K562 (cell line): ENCODE results near the gene OR7A10. TPM values are rescaled to one million over a fixed set of nuclear protein-coding genes. Genes with fewer than 3 reads are reported as not detected.

ENCODE experiments used
- ATAC-seq: fragments of 200-7000 bp; cut with Tn5 transposase; 3 replicates; pipeline ENCODE4 v1.9.1; 2020; ENCODE audit warnings: moderate library complexity
- BruUV-seq: library from RNA; stranded (reverse); fragments of 400-500 nt; replicated peaks from 2 replicates; lab custom pipeline; 2021; lab: Mats Ljungman, UMichigan
- CTCF ChIA-PET: fragments of 300-600 bp; formaldehyde crosslinking; extraction: SDS; loops from one replicate; lab custom pipeline; 2021; ENCODE audit warnings: low intra/inter-chr PET ratio; lab: Yijun Ruan, JAX
- POLR2A ChIA-PET: fragments of 300-600, 350-650 bp; sonication (Branson Sonifier 250); formaldehyde crosslinking; extraction: SDS; loops from one replicate; lab custom pipeline; 2021; ENCODE audit warnings: antibody characterized with exemption, inconsistent platforms; lab: Yijun Ruan, JAX
- DNase-seq, 4 experiments: peaks; one replicate each; pipeline versions ENCODE4 v3.0.0 to v3.0.0-alpha.2; 2011 to 2018; ENCODE audit warnings: low spot score in 3 of 4, mixed read lengths in 3 of 4; ENCODE audit errors: extremely low read depth in 1 of 4
- FAIRE-seq: peaks from 2 replicates; lab custom pipeline; 2011; peaks lifted over from hg19 to GRCh38; lab: Jason Lieb, UNC
- H2AFZ ChIP-seq: 2 replicates; pipeline ENCODE4 v1.6.0; 2011; ENCODE audit warnings: low read depth, low read length, control low read depth, inconsistent platforms
- H3K27ac ChIP-seq: fragments of 200-600 bp; 3 replicates; pipeline ENCODE4 v1.8.0; 2011; ENCODE audit warnings: low read depth, mild to moderate bottlenecking, control low read depth, inconsistent platforms, low read length, moderate library complexity, mixed read lengths; ENCODE audit errors: extremely low read depth
- H3K27me3 ChIP-seq, 2 experiments: fragments of 300-600 bp in 1 of 2; 2 replicates in 1 of 2; 3 replicates in 1 of 2; pipeline versions ENCODE4 v1.6.0 to v1.8.0; 2011; ENCODE audit warnings: inconsistent platforms in 2 of 2, low read length in 2 of 2, mild to moderate bottlenecking in 1 of 2, mixed read lengths in 1 of 2, moderate library complexity in 1 of 2; ENCODE audit not compliant: control insufficient read depth in 2 of 2, insufficient read depth in 2 of 2
- H3K36me3 ChIP-seq: fragments of 300-600 bp; 3 replicates; pipeline ENCODE4 v1.8.0; 2011; ENCODE audit warnings: mild to moderate bottlenecking, low read length, inconsistent platforms; ENCODE audit not compliant: control insufficient read depth, insufficient read depth
- H3K4me1 ChIP-seq, 2 experiments: fragments of 200-600 bp in 1 of 2; replicated peaks in 1 of 2; 2 replicates in 1 of 2; 3 replicates in 1 of 2; pipeline versions ENCODE4 v1.5.1 to v1.8.0; 2011; ENCODE audit warnings: inconsistent platforms in 2 of 2, low read length in 2 of 2, mild to moderate bottlenecking in 1 of 2, mixed read lengths in 1 of 2, moderate library complexity in 1 of 2; ENCODE audit not compliant: control insufficient read depth in 2 of 2, insufficient read depth in 2 of 2
- H3K4me2 ChIP-seq: 2 replicates; pipeline ENCODE4 v1.6.1; 2011; ENCODE audit warnings: low read length, control low read depth, inconsistent platforms, mixed read lengths; ENCODE audit not compliant: insufficient read depth
- H3K4me3 ChIP-seq: fragments of 200-600 bp; sonication (generic), shearing (Covaris generic); 2 replicates; pipeline ENCODE4 v1.5.1; 2016; ENCODE audit warnings: control low read depth, inconsistent platforms
- H3K79me2 ChIP-seq: fragments of 200-600 bp; 3 replicates; pipeline ENCODE4 v1.8.0; 2011; ENCODE audit warnings: low read length, inconsistent platforms; ENCODE audit not compliant: control insufficient read depth, insufficient read depth
- H3K9ac ChIP-seq, 2 experiments: 2 replicates each; pipeline versions ENCODE4 v1.6.0 to v1.6.1; 2011; ENCODE audit warnings: low read depth in 2 of 2, low read length in 2 of 2, control low read depth in 1 of 2, inconsistent platforms in 1 of 2, mild to moderate bottlenecking in 1 of 2, mixed read lengths in 1 of 2; ENCODE audit not compliant: insufficient read depth in 1 of 2
- H3K9me1 ChIP-seq: one replicate; pipeline ENCODE4 v1.6.0; 2011; ENCODE audit warnings: inconsistent platforms, mild to moderate bottlenecking, low read length, moderate library complexity; ENCODE audit not compliant: control insufficient read depth, insufficient read depth
- H3K9me3 ChIP-seq: replicated peaks from 2 replicates; pipeline ENCODE4 v1.5.1; 2011; ENCODE audit warnings: low read depth, low read length, inconsistent platforms; ENCODE audit not compliant: control insufficient read depth, insufficient read depth
- H4K20me1 ChIP-seq: replicated peaks from 2 replicates; pipeline ENCODE4 v1.6.1; 2011; ENCODE audit warnings: low read length, inconsistent platforms, mixed read lengths; ENCODE audit not compliant: control insufficient read depth, insufficient read depth
- ARID3A ChIP-seq: IDR thresholded peaks from 2 replicates; pipeline ENCODE4 v1.6.1; 2012; ENCODE audit warnings: low read depth, low read length, improper control_type of control experiment, borderline replicate concordance
- COPS2 ChIP-seq: fragments of 450-650 bp; conservative IDR thresholded peaks from 2 replicates; pipeline ENCODE4 v1.6.1; 2016; ENCODE audit warnings: mild to moderate bottlenecking, moderate library complexity
- DDX20 ChIP-seq: fragments of 450-650 bp; IDR thresholded peaks from 2 replicates; pipeline ENCODE4 v1.6.1; 2016; ENCODE audit warnings: missing genetic modification characterization, low read depth, mild to moderate bottlenecking, missing compliant biosample characterization, moderate library complexity
- E2F4 ChIP-seq: sonication (generic); formaldehyde crosslinking; IDR thresholded peaks from 2 replicates; pipeline ENCODE4 v1.8.0; 2022; ENCODE audit warnings: mild to moderate bottlenecking, low read depth, missing genetic modification reagents
- ELF2 ChIP-seq: fragments of 250-450 bp; sonication (Bioruptor Pico); IDR thresholded peaks from 2 replicates; pipeline ENCODE4 v1.5.0; 2021; ENCODE audit warnings: mild to moderate bottlenecking
- FOXK1 ChIP-seq: sonication (generic); formaldehyde crosslinking; IDR thresholded peaks from 2 replicates; pipeline ENCODE4 v1.8.0; 2022; ENCODE audit warnings: missing genetic modification reagents, mild to moderate bottlenecking, borderline replicate concordance
- LARP7 ChIP-seq: fragments of 450-650 bp; IDR thresholded peaks from 2 replicates; pipeline ENCODE4 v1.6.1; 2016
- MECOM ChIP-seq: fragments of 250-450 bp; sonication (Bioruptor Pico); IDR thresholded peaks from 2 replicates; pipeline ENCODE4 v1.8.0; 2022; ENCODE audit warnings: inconsistent platforms
- RBM25 ChIP-seq: fragments of 200-400 bp; formaldehyde crosslinking; IDR thresholded peaks from 2 replicates; pipeline ENCODE4 v1.6.1; 2018; ENCODE audit warnings: low read length, low read depth, moderate library complexity; ENCODE audit not compliant: severe bottlenecking
- SETDB1 ChIP-seq: IDR thresholded peaks from one replicate; pipeline ENCODE4 v1.6.1; 2012; ENCODE audit warnings: low read length, control low read depth, inconsistent platforms
- SOX6 ChIP-seq: fragments of 450-650 bp; IDR thresholded peaks from 2 replicates; pipeline ENCODE4 v1.6.1; 2014; ENCODE audit warnings: mild to moderate bottlenecking
- SRSF9 ChIP-seq: fragments of 200-400 bp; formaldehyde crosslinking; IDR thresholded peaks from 2 replicates; pipeline ENCODE4 v1.6.1; 2017; ENCODE audit warnings: low read depth, low read length, borderline replicate concordance
- STAT6 ChIP-seq: sonication (generic); formaldehyde crosslinking; IDR thresholded peaks from 2 replicates; pipeline ENCODE4 v1.8.1; 2023; ENCODE audit warnings: mild to moderate bottlenecking, missing genetic modification reagents
- ZFP30 ChIP-seq: fragments of 250-450 bp; sonication (Bioruptor Pico); IDR thresholded peaks from 2 replicates; pipeline ENCODE4 v1.8.0; 2022; ENCODE audit warnings: moderate library complexity, mild to moderate bottlenecking, inconsistent platforms, borderline replicate concordance
- ZNF134 ChIP-seq: fragments of 250-450 bp; sonication (Bioruptor Pico); conservative IDR thresholded peaks from 2 replicates; pipeline ENCODE4 v1.4.0; 2020
- ZNF740 ChIP-seq, 3 experiments: fragments of 200-800 bp in 1 of 3; sonication (Bioruptor generic) in 1 of 3; sonication (generic) in 1 of 3; formaldehyde crosslinking in 1 of 3; IDR thresholded peaks; 2 replicates each; pipeline versions ENCODE4 v1.6.1 to v1.8.0; 2016 to 2022; ENCODE audit warnings: mild to moderate bottlenecking in 2 of 3, missing compliant biosample characterization in 2 of 3, missing genetic modification characterization in 2 of 3, missing genetic modification reagents in 1 of 3
- ZNF79 ChIP-seq: fragments of 250-450 bp; sonication (Bioruptor Pico); IDR thresholded peaks from 2 replicates; pipeline ENCODE4 v1.4.0; 2020; ENCODE audit warnings: low read depth, mild to moderate bottlenecking, moderate library complexity
- WGBS: fragments of 100-300 bp; shearing (Covaris generic); methylation state at CpG from one replicate; pipeline ENCODE4 v1.1.6; 2016; ENCODE audit warnings: low coverage, mixed read lengths; ENCODE audit not compliant: insufficient coverage; ENCODE audit errors: missing lambda C conversion rate; 5-methylcytosine and 5-hydroxymethylcytosine counted together
- in situ Hi-C: fragments of 300-500 bp; cut with MboI; formaldehyde crosslinking; loops from 4 replicates; pipeline ENCODE4 v1.15.0; 2018; ENCODE audit warnings: inconsistent platforms, mixed read lengths
- intact Hi-C: fragments of 100-400 bp; cut with micrococcal nuclease; formaldehyde crosslinking; loops from 2 replicates; pipeline ENCODE4 v1.14.2; 2022
- polyA plus RNA-seq, 8 experiments: library from polyadenylated mRNA; depleted of rRNA in 4 of 8; stranded (reverse) in 5 of 8; unstranded in 3 of 8; fragments of >200 nt; fragmentation: Nextera tagmentation in 2 of 8; fragmentation: Illumina TruSeq in 1 of 8; extraction: Ambion mirVana in 2 of 8; extraction: Trizol in 1 of 8; gene quantifications; 2 replicates each; pipeline versions ENCODE4 v1.2.1 to v1.2.3, GENCODE V29; 2011 to 2014; ENCODE audit warnings: inconsistent platforms in 1 of 8, missing spikeins in 1 of 8
- total RNA-seq, 7 experiments: library from RNA; depleted of rRNA in 6 of 7; stranded (reverse); fragments of >200 nt in 6 of 7; fragmentation: Illumina TruSeq in 2 of 7; extraction: Trizol in 2 of 7; gene quantifications; 2 replicates each; pipeline versions ENCODE4 v1.2.1 to v1.2.3, GENCODE V29; 2011 to 2021; ENCODE audit warnings: low replicate concordance in 1 of 7

OR7A10 gene
- total and polyA plus RNA-seq, 9 of the 15 experiments (the other 6 are each of a cell fraction or from before 2014, with no cell fraction given), result not detected

GRCh38 chr19:14796021-14796420 is 52.7 kb downstream of the OR7A10 start:
- 68% methylated on average over 11 of the region's 11 CpGs for WGBS
- ChIA-PET CTCF (no interaction called here), POLR2A (interaction anchor here (1.0 to 1.3 kb wide), 3 partner anchors 9 to 95 kb away, joined by 3 to 4 read pairs (median 3); no protein-coding TSS in a partner anchor)
- no peaks in the 10 kb centered on the region for H3K79me2 ChIP-seq
- FAIRE-seq (no peak), DNase-seq (no peak), ATAC-seq (no peak)
- no peak overlapping the region for H3K4me2 ChIP-seq
- intact Hi-C loops, result no loop called here
- H3K4me1 ChIP-seq, result peaks cover 0 to 7% of the 10 kb centered on the region in 2 experiments; a peak in 1 of 5 replicates
- H3K27me3 ChIP-seq, result no peaks in the 10 kb centered on the region; a peak in 1 of 5 replicates
- no peaks in the 10 kb centered on the region for H3K9me1 ChIP-seq
- in situ Hi-C loops, result no loop called here
- H3K9me3 ChIP-seq, result no peaks in the 10 kb centered on the region
- H3K9ac ChIP-seq, result no peak overlapping the region
- no peaks in the 10 kb centered on the region for H3K36me3 ChIP-seq
- H4K20me1 ChIP-seq, result no peaks in the 10 kb centered on the region
- no peak overlapping the region for H2AFZ ChIP-seq
- H3K27ac ChIP-seq, result no peak overlapping the region
- no TSS peak for BruUV-seq
- no peak overlapping the region for H3K4me3 ChIP-seq
- no peak for TF ChIP-seq LARP7
- 0 out of 2 replicates have a peak, but pooled peaks have one; percentile 55 for TF ChIP-seq DDX20 (tag)
- TF ChIP-seq MECOM (CRISPR knock-in tag), result peak; percentile 33; the same call in 1 of the 2 replicates
- TF ChIP-seq ZNF740 (CRISPR knock-in tag; IDR thresholded peaks at IDR 0.05), result no peak
- TF ChIP-seq ZNF740 (tag; IDR thresholded peaks at IDR 0.05), result peak in 1 of 2 experiments; percentile 35; a peak in 1 of 4 replicates
- no peak for TF ChIP-seq FOXK1 (CRISPR knock-in tag)
- no peak for TF ChIP-seq COPS2
- TF ChIP-seq ZNF79, result no peak
- TF ChIP-seq SOX6, result no peak
- TF ChIP-seq ZFP30, result no peak
- no peak for TF ChIP-seq ZNF134 (CRISPR knock-in tag)
- TF ChIP-seq RBM25, result no peak
- TF ChIP-seq ELF2 (CRISPR knock-in tag), result no peak
- TF ChIP-seq SETDB1, result no peak
- no peak for TF ChIP-seq SRSF9
- no peak for TF ChIP-seq E2F4 (CRISPR knock-in tag)
- no peak for TF ChIP-seq STAT6 (CRISPR knock-in tag)
- no peak for TF ChIP-seq ARID3A
